Measurements from ENCODE around the gene MAPK8IP2.
A peak's percentile ranks its signal among the peaks of the same experiment; 100 is the strongest.

Gene MAPK8IP2

GRCh38 chr22:50600538-50600937, at the start of gene MAPK8IP2:
MAPK8IP2 (plus strand) TSS chr22:50600793; CDS start chr22:50600819, 26 bp downstream.
- no peak for DNase-seq

GRCh38 chr22:50551160-50551752, 49.3 kb upstream of the MAPK8IP2 start:
- no peak for DNase-seq

GRCh38 chr22:50553310-50553709, 47.3 kb upstream of the MAPK8IP2 start:
- DNase-seq: no peak

GRCh38 chr22:50556703-50557102, 43.9 kb upstream of the MAPK8IP2 start:
- no peak for DNase-seq

- DNase-seq: no peak
Observed at GRCh38 chr22:50560034-50560433, 40.6 kb upstream of the MAPK8IP2 start.

- no peak for DNase-seq
Observed at GRCh38 chr22:50561401-50562358, 38.9 kb upstream of the MAPK8IP2 start.

- peak; percentile 51 for DNase-seq
Observed at GRCh38 chr22:50562523-50563412, 37.8 kb upstream of the MAPK8IP2 start, which contains the start of gene SYCE3. SYCE3 (minus strand) TSS chr22:50562919; CDS start chr22:50556405, 6,514 bp downstream.

GRCh38 chr22:50563413-50564160, 37.0 kb upstream of the MAPK8IP2 start:
- DNase-seq: no peak

GRCh38 chr22:50564289-50564688, 36.3 kb upstream of the MAPK8IP2 start:
- no peak for DNase-seq

GRCh38 chr22:50567721-50568252, 32.8 kb upstream of the MAPK8IP2 start:
- no peak for DNase-seq

- no peak for DNase-seq
Observed at GRCh38 chr22:50568626-50569025, 32.0 kb upstream of the MAPK8IP2 start.

GRCh38 chr22:50569041-50569459, 31.5 kb upstream of the MAPK8IP2 start:
- no peak for DNase-seq

- no peak for DNase-seq
Observed at GRCh38 chr22:50569896-50570535, 30.6 kb upstream of the MAPK8IP2 start.

GRCh38 chr22:50570861-50571260, 29.7 kb upstream of the MAPK8IP2 start:
- no peak for DNase-seq

GRCh38 chr22:50571264-50572175, 29.1 kb upstream of the MAPK8IP2 start:
- DNase-seq: no peak

- no peak for DNase-seq
Observed at GRCh38 chr22:50572965-50573364, 27.6 kb upstream of the MAPK8IP2 start.

- DNase-seq: no peak
Observed at GRCh38 chr22:50573491-50574382, 26.9 kb upstream of the MAPK8IP2 start.

GRCh38 chr22:50574383-50574755, 26.2 kb upstream of the MAPK8IP2 start:
- no peak for DNase-seq

GRCh38 chr22:50575426-50575941, 25.1 kb upstream of the MAPK8IP2 start:
- DNase-seq: no peak

All from cortex of kidney (tissue), 1 donor.